ENCODE measurements around the gene STARD3NL. TPM values are rescaled to one million over a fixed set of nuclear protein-coding genes. Genes with fewer than 3 reads are reported as not detected.
"Not testable (repeated sequence)": the region's sequence is repeated elsewhere in the genome, so short reads cannot be mapped to it uniquely, and the experiment has no call there.

Gene STARD3NL
- total and polyA plus RNA-seq, 2 experiments from 2014 or later = 55.1 to 55.3 TPM

GRCh38 chr7:38262026-38262425 is 84.0 kb downstream of the STARD3NL start:
- H3K4me3 Mint-ChIP-seq = not testable (repeated sequence)

GRCh38 chr7:38262545-38262944 is 84.5 kb downstream of the STARD3NL start:
- Histone ChIP-seq H3K4me1 (ENCODE audit: insufficient read depth) (no peaks in the 10 kb centered on the region), H2AFZ (no peak overlapping the region), H3K36me3 (ENCODE audit: insufficient read depth) (no peaks in the 10 kb centered on the region), H3K27ac (ENCODE audit: low read depth) (no peak overlapping the region), H3F3A (replicated peaks; ENCODE audit: low read depth) (no peaks in the 10 kb centered on the region), H3K79me2 (replicated peaks; ENCODE audit: insufficient read depth) (no peaks in the 10 kb centered on the region), H4K20me1 (replicated peaks; ENCODE audit: insufficient read depth) (no peaks in the 10 kb centered on the region), H3K4me3 (no peak overlapping the region), H3K27me3 (ENCODE audit: insufficient read depth) (no peaks in the 10 kb centered on the region), H3K4me2 (no peak overlapping the region), H3K9me2 (ENCODE audit: insufficient read depth) (no peaks in the 10 kb centered on the region)
- Mint-ChIP-seq H3K36me3 (ENCODE audit: low read depth) (no peaks in the 10 kb centered on the region), H3K27me3 (ENCODE audit: insufficient read depth, low read depth, poor library complexity) (peaks cover 1% of the 10 kb centered on the region), H3K27ac (0 out of 2 replicates have a peak overlapping the region, but pooled peaks have one; percentile 36), H3K4me1 (no peaks in the 10 kb centered on the region; the same call in 1 of the 3 replicates), H3K4me3 (no peak overlapping the region), H3K9me3 (no peaks in the 10 kb centered on the region)
- DNase-seq (ENCODE audit: low spot score) = no peak
- ATAC-seq = no peak
- no peak for TF ChIP-seq ZNF331 (CRISPR knock-in tag; IDR thresholded peaks at IDR 0.05; ENCODE audit: low read depth)
- no peak for TF ChIP-seq REST (IDR thresholded peaks at IDR 0.05; ENCODE audit: unreplicated experiment)
- TF ChIP-seq EZH2phosphoT487 (IDR thresholded peaks at IDR 0.05; ENCODE audit: unreplicated experiment) = no peak
- TF ChIP-seq EZH2 (IDR thresholded peaks at IDR 0.05; ENCODE audit: low read depth, unreplicated experiment) = no peak
- no peak for TF ChIP-seq ZNF462 (CRISPR knock-in tag; IDR thresholded peaks at IDR 0.05)
- TF ChIP-seq POLR2AphosphoS5 (IDR thresholded peaks at IDR 0.05; ENCODE audit: low read depth) = no peak
- TF ChIP-seq ETS1 (IDR thresholded peaks at IDR 0.05) = no peak
- no peak for TF ChIP-seq CTCF (conservative IDR thresholded peaks at IDR 0.05; ENCODE audit: low read depth in 2 of 2)
- no peak for TF ChIP-seq JUNB (IDR thresholded peaks at IDR 0.05; ENCODE audit: unreplicated experiment)
- no peak for TF ChIP-seq CREB1 (CRISPR knock-in tag; IDR thresholded peaks at IDR 0.05; ENCODE audit: low read depth)

More at GRCh38 chr7:38262026-38262425, 84.0 kb downstream of the STARD3NL start:
- H3K4me3 ChIP-seq; H3K36me3 Mint-ChIP-seq (ENCODE audit: low read depth); H3K27me3 ChIP-seq (ENCODE audit: insufficient read depth); ATAC-seq; H2AFZ ChIP-seq; H3K9me2 ChIP-seq (ENCODE audit: insufficient read depth); H3K4me1 ChIP-seq (ENCODE audit: insufficient read depth); H4K20me1 ChIP-seq (replicated peaks; ENCODE audit: insufficient read depth); H3K27ac Mint-ChIP-seq; H3K79me2 ChIP-seq (replicated peaks; ENCODE audit: insufficient read depth); H3K4me1 Mint-ChIP-seq; H3K27ac ChIP-seq (ENCODE audit: low read depth); DNase-seq (ENCODE audit: low spot score); H3K27me3 Mint-ChIP-seq (ENCODE audit: insufficient read depth, low read depth, poor library complexity); H3K4me2 ChIP-seq; H3K9me3 Mint-ChIP-seq; H3K36me3 ChIP-seq (ENCODE audit: insufficient read depth); H3F3A ChIP-seq (replicated peaks; ENCODE audit: low read depth): not testable (repeated sequence)
